AG04450 (cell line): ENCODE data around the gene DYNLT1. TPM values are rescaled to one million over a fixed set of nuclear protein-coding genes. Genes with fewer than 3 reads are reported as not detected.

Experiments
- CTCF ChIA-PET: fragments of 300-600, 350-600 bp; formaldehyde crosslinking; extraction: SDS; loops from one replicate; lab custom pipeline; 2022; ENCODE audit warnings: antibody characterized with exemption, inconsistent platforms; lab: Charles Lee
- POLR2A ChIA-PET: fragments of 350-600 bp; formaldehyde crosslinking; extraction: SDS; loops from one replicate; lab custom pipeline; 2021; ENCODE audit warnings: antibody characterized with exemption, inconsistent platforms; lab: Yijun Ruan, JAX
- DNase-seq: peaks from one replicate; pipeline ENCODE4 v3.0.0-alpha.2; 2011; ENCODE audit warnings: low read depth, low spot score
- H3K27ac ChIP-seq: one replicate; pipeline ENCODE4 v1.5.1; 2012; ENCODE audit warnings: low read depth, low read length, control low read depth
- H3K27me3 ChIP-seq: one replicate; pipeline ENCODE4 v1.6.0; 2012; ENCODE audit warnings: low read length; ENCODE audit not compliant: control insufficient read depth, insufficient read depth
- H3K4me3 ChIP-seq: 2 replicates; pipeline ENCODE4 v1.5.1; 2011; ENCODE audit warnings: mild to moderate bottlenecking, low read depth, low read length, control low read depth
- H3K9me3 ChIP-seq: 2 replicates; pipeline ENCODE4 v1.5.1; 2012; ENCODE audit warnings: low read length; ENCODE audit not compliant: control insufficient read depth, insufficient read depth
- polyA plus RNA-seq: library from polyadenylated mRNA; depleted of rRNA; stranded (reverse); fragments of >200 nt; gene quantifications from 2 replicates; pipeline ENCODE4 v1.2.3, GENCODE V29; 2011
- TF ChIP-seq, protein P1 (sequence below): IDR thresholded peaks from 2 replicates; pipeline ENCODE4 v1.5.1; 2011; ENCODE audit warnings: low read depth, low read length, control low read depth, inconsistent platforms

The DYNLT1 gene
- polyA plus RNA-seq, 1 experiment, result 422 TPM

DNA sequence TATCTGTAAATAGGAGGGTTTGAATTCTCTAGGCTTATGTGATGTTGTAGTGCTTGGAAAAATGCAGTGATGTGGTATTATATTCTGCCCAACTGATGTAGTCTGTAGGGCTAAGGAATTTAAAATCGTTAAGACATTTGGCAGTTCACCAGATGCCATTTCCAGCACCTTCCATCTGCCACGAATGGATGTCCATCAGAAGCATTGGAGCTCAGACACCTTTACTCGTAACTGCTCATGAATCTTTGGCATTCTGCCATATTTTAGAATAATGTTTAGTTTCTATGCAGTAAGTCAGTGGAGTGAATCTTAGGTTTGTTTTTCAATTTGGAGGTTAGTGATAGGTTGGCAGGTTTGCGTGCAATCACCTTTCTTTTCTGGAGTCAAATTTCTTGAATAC, 3.0 kb upstream of the DYNLT1 start:
- Histone ChIP-seq H3K9me3 (no peaks in the 10 kb centered on the region), H3K4me3 (no peak overlapping the region), H3K27ac (no peak overlapping the region), H3K27me3 (no peaks in the 10 kb centered on the region)
- ChIA-PET POLR2A (no interaction called here), CTCF (interaction anchor here (0.7 to 1.1 kb wide), 2 partner anchors 12 to 44 kb away, joined by 3 read pairs; no protein-coding TSS in a partner anchor)
- no peak for DNase-seq
- TF ChIP-seq, protein P1, sequence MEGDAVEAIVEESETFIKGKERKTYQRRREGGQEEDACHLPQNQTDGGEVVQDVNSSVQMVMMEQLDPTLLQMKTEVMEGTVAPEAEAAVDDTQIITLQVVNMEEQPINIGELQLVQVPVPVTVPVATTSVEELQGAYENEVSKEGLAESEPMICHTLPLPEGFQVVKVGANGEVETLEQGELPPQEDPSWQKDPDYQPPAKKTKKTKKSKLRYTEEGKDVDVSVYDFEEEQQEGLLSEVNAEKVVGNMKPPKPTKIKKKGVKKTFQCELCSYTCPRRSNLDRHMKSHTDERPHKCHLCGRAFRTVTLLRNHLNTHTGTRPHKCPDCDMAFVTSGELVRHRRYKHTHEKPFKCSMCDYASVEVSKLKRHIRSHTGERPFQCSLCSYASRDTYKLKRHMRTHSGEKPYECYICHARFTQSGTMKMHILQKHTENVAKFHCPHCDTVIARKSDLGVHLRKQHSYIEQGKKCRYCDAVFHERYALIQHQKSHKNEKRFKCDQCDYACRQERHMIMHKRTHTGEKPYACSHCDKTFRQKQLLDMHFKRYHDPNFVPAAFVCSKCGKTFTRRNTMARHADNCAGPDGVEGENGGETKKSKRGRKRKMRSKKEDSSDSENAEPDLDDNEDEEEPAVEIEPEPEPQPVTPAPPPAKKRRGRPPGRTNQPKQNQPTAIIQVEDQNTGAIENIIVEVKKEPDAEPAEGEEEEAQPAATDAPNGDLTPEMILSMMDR, result no peak

DNA sequence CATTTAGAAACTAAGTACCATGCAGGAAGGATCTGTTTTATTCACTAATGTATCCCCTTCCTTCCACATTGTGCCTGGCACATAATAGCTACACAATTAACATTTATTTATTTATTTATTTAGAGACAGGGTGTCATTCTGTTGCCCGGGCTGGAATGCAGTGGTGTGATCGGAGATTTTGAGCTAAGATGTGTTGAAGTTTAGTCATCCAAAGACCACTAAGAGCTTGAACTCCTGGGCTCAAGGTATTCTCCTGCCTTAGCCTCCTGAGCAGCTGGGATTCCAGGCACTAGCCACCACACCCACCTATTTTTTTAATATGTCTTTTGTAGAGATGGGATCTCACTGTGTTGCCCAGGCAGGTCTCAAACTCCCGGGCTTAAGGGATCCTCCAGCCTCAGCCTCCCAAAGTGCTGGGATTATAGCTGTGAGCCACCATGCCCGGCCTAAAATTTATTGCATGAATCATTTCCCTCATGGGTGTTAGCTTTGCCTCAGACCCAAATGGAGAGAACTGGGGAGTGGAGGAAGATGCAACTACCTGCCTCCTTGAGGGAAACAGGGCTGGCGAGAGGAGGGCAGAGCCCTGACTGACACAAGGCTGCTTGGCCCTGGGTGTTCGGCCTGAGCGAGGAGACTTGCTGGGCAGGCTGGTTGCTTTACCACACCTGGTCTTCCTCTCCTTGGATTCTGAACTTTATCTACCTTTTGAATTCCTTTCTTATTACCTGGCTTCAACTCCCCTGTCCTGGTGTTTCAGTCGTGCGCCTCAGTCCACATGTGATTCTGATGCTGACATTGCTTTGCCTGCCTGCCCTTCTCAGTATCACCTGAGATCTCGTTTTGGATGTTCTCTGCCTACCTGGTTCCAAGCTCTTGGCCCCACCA, 1.7 kb upstream of the DYNLT1 start:
- H3K4me3 ChIP-seq, result no peak overlapping the region
- POLR2A ChIA-PET, result interaction anchor here (2.4 kb wide), 1 partner anchor 9 kb away, joined by 12 read pairs; no protein-coding TSS in a partner anchor
- CTCF ChIA-PET, result interaction anchor here (0.6 to 4.4 kb wide), 5 partner anchors 14 to 432 kb away, joined by 3 to 28 read pairs (median 4); no protein-coding TSS in a partner anchor
- H3K27me3 ChIP-seq, result no peaks in the 10 kb centered on the region
- DNase-seq, result no peak
- no peak overlapping the region for H3K27ac ChIP-seq
- H3K9me3 ChIP-seq, result no peaks in the 10 kb centered on the region
- TF ChIP-seq, protein P1, result no peak

DNA sequence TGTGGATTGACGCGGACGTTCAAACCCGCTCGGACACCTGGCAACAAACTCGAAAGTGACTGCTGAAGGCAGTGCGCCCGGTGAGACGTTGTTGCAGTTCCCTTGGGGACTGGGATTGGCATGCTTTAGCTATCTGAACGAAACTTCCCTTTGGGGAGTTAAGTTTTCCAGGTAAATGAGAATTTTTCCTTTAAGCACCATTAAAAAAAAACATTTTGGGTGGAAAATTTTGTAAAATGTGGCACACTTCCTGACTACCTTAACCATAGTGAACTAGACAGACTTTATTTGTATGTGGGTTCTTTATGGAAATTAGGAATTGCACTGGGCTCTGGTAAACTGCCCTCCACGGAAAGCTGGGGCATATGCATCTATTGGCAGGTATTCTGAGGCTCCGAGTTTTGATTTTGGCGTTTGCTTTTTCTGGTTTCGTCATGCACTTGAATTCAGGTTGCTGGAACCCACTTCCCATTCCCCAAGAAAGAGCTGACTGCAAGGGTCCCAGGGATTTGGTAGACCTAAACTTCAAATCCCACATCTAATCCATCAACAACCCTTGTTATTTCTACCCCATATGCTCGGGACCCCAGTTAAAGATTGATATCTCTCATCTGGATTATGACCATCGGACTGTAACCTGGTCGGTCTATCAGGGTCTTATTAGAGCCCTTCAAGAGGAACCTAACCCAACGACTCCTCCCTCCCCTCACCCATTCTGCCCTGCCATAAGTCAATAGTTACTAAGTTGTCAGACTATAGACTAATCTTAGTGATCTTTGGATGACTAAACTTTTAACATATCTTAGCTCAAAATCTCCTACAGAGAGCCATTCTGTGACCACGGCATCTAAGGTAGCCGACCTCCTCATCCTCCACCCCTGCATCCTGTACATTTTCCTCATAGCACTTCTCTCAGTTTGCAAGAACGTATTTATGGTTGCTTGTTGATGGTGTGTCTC, 800 bp upstream of the DYNLT1 start:
- DNase-seq, result no peak
- H3K4me3 ChIP-seq, result peak overlapping the region; percentile 97
- ChIA-PET POLR2A (interaction anchor here (1.8 to 2.4 kb wide), 3 partner anchors 10 to 17 kb away, joined by 7 to 12 read pairs (median 8); no protein-coding TSS in a partner anchor), CTCF (interaction anchor here (0.6 to 4.4 kb wide), 6 partner anchors 15 to 431 kb away, joined by 3 to 28 read pairs (median 4); no protein-coding TSS in a partner anchor)
- no peaks in the 10 kb centered on the region for H3K9me3 ChIP-seq
- no peak overlapping the region for H3K27ac ChIP-seq
- TF ChIP-seq, protein P1, result no peak
- H3K27me3 ChIP-seq, result no peaks in the 10 kb centered on the region

DNA sequence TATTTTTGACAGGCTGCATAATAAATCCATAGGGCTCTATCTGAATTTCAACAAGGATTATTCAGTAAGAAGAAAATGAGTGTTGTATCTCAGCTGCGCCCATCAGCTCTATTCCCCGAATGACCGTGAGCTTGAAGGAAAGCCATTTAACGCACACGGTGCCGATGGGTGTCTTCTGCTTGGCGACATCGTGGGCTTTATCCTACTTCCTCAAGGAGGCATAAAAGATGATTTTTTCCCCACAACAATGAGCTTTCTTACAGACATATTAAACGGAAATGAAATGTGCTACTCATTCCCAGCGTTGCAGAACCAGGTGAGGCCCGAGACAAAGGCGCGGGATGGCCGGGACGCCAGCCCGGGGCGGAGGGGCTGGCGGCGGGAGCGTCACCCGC, 710 bp downstream of the DYNLT1 start:
- peak overlapping the region; percentile 97 for H3K4me3 ChIP-seq
- H3K27me3 ChIP-seq, result no peaks in the 10 kb centered on the region
- H3K9me3 ChIP-seq, result no peaks in the 10 kb centered on the region
- CTCF ChIA-PET, result interaction anchor here (0.9 to 4.4 kb wide), 3 partner anchors 48 to 331 kb away, joined by 3 to 28 read pairs (median 3); no protein-coding TSS in a partner anchor
- no peak overlapping the region for H3K27ac ChIP-seq
- TF ChIP-seq, protein P1, result no peak
- POLR2A ChIA-PET, result interaction anchor here (0.9 to 2.4 kb wide), 5 partner anchors 11 to 28 kb away, joined by 3 to 12 read pairs (median 7); no protein-coding TSS in a partner anchor
- no peak for DNase-seq
